H1 (cell line): ENCODE results near the gene ADCK2. TPM values are rescaled to one million over a fixed set of nuclear protein-coding genes. Genes with fewer than 3 reads are reported as not detected.

Experiments used
- CHD7 ChIP-seq: fragments of 300-600 bp; sonication (generic); IDR thresholded peaks from 2 replicates; pipeline ENCODE4 v1.7.1; 2012; ENCODE audit warnings: low read length, moderate library complexity, mild to moderate bottlenecking, inconsistent platforms; ENCODE audit not compliant: insufficient replicate concordance
- GTF2F1 ChIP-seq: IDR thresholded peaks from 2 replicates; pipeline ENCODE4 v1.6.1; 2012; ENCODE audit warnings: low read depth, low read length, improper control_type of control experiment, borderline replicate concordance
- JUN ChIP-seq: IDR thresholded peaks from 2 replicates; pipeline ENCODE4 v1.6.1; 2011; ENCODE audit warnings: low read depth, mild to moderate bottlenecking, improper control_type of control experiment, low read length
- POLR2AphosphoS5 ChIP-seq: IDR thresholded peaks from 2 replicates; pipeline ENCODE4 v1.6.1; 2011; ENCODE audit warnings: low read depth, low read length
- SAP30 ChIP-seq: fragments of 300-600 bp; sonication (generic); IDR thresholded peaks from 2 replicates; pipeline ENCODE4 v1.7.1; 2012; ENCODE audit warnings: low read length, moderate library complexity, mild to moderate bottlenecking, inconsistent platforms; ENCODE audit not compliant: insufficient read depth, insufficient replicate concordance
- SP2 ChIP-seq: IDR thresholded peaks from 2 replicates; pipeline ENCODE4 v1.6.1; 2012; ENCODE audit warnings: mild to moderate bottlenecking, low read length, inconsistent platforms
- TAF1 ChIP-seq: IDR thresholded peaks from 2 replicates; pipeline ENCODE4 v1.6.1; 2011; ENCODE audit warnings: mild to moderate bottlenecking, low read depth, low read length
- ZNF274 ChIP-seq: IDR thresholded peaks from 2 replicates; pipeline ENCODE4 v1.7.0; 2012; ENCODE audit warnings: low read length, borderline replicate concordance; ENCODE audit errors: extremely low read depth
- polyA plus RNA-seq, 7 experiments: library from polyadenylated mRNA; depleted of rRNA in 3 of 7; stranded (reverse) in 5 of 7; unstranded in 2 of 7; fragments of >200 nt in 5 of 7; fragments of 200-250 nt in 2 of 7; gene quantifications; 1 replicate in 5 of 7; 2 replicates in 1 of 7; 4 replicates in 1 of 7; pipeline versions ENCODE4 v1.2.1 to v1.2.3, GENCODE V29; 2011 to 2013; ENCODE audit warnings: missing spikeins in 2 of 7, mixed read lengths in 2 of 7
- total RNA-seq: library from RNA; stranded (reverse); fragmentation: NEBNext Ultra II Directional; extraction: Animal tissue kit (Norgen Biotek cat#: 25700); gene quantifications from 2 replicates; pipeline ENCODE4 v1.2.1, GENCODE V29; 2021

Gene ADCK2
- total and polyA plus RNA-seq, 2 of the 8 experiments (the other 6 are each of a cell fraction or from before 2014, with no cell fraction given), result 6.9 to 11.7 TPM

GRCh38 chr7:140681766-140682165, 9.0 kb downstream of the ADCK2 start (continued):
- TF ChIP-seq JUN, result no peak
- TF ChIP-seq ZNF274, result no peak
- no peak for TF ChIP-seq TAF1
- no peak for TF ChIP-seq CHD7
- TF ChIP-seq SAP30, result no peak
- TF ChIP-seq POLR2AphosphoS5, result no peak
- no peak for TF ChIP-seq SP2
- no peak for TF ChIP-seq GTF2F1
- TF ChIP-seq, all 59 proteins: peak for 0
